DLD1 (cell line): Measurements from ENCODE around the gene SAMD5.

Source experiments
- in situ Hi-C: cut with HindIII; loops from 2 replicates; pipeline ENCODE4 v1.10.0; 2017; ENCODE audit warnings: low sequenced_read_pairs

SAMD5 gene

GRCh38 chr6:147527197-147527596, 18.7 kb downstream of the SAMD5 start:
- in situ Hi-C loops = no loop called here

GRCh38 chr6:147528511-147529145, 20.1 kb downstream of the SAMD5 start:
- in situ Hi-C loops = no loop called here

GRCh38 chr6:147530132-147531060, 21.9 kb downstream of the SAMD5 start:
- in situ Hi-C loops = no loop called here

GRCh38 chr6:147531321-147531720, 22.8 kb downstream of the SAMD5 start:
- in situ Hi-C loops = no loop called here

GRCh38 chr6:147534116-147534860, 25.8 kb downstream of the SAMD5 start:
- in situ Hi-C loops = no loop called here

- in situ Hi-C loops = no loop called here
Observed at GRCh38 chr6:147538821-147539220, 30.3 kb downstream of the SAMD5 start.

GRCh38 chr6:147540075-147540474, 31.6 kb downstream of the SAMD5 start:
- in situ Hi-C loops = loop anchor here (10.0 kb wide), 1 partner anchor 725 kb away; no protein-coding TSS in a partner anchor

GRCh38 chr6:147542436-147542835, 33.9 kb downstream of the SAMD5 start:
- in situ Hi-C loops = loop anchor here (10.0 kb wide), 1 partner anchor 722 kb away; no protein-coding TSS in a partner anchor

- in situ Hi-C loops = loop anchor here (10.0 kb wide), 1 partner anchor 720 kb away; no protein-coding TSS in a partner anchor
Observed at GRCh38 chr6:147544420-147544819, 35.9 kb downstream of the SAMD5 start.

GRCh38 chr6:147546501-147547368, 38.2 kb downstream of the SAMD5 start:
- in situ Hi-C loops = loop anchor here (10.0 kb wide), 1 partner anchor 718 kb away; no protein-coding TSS in a partner anchor

GRCh38 chr6:147547369-147547902, 38.9 kb downstream of the SAMD5 start:
- in situ Hi-C loops = loop anchor here (10.0 kb wide), 1 partner anchor 717 kb away; no protein-coding TSS in a partner anchor

GRCh38 chr6:147548921-147549475, 40.5 kb downstream of the SAMD5 start:
- in situ Hi-C loops = loop anchor here (10.0 kb wide), 1 partner anchor 716 kb away; no protein-coding TSS in a partner anchor

GRCh38 chr6:147549531-147549930, 41.0 kb downstream of the SAMD5 start:
- in situ Hi-C loops = loop anchor here (10.0 kb wide), 1 partner anchor 715 kb away; no protein-coding TSS in a partner anchor

- in situ Hi-C loops = no loop called here
Observed at GRCh38 chr6:147551976-147552375, 43.5 kb downstream of the SAMD5 start.

- in situ Hi-C loops = no loop called here
Observed at GRCh38 chr6:147553099-147553498, 44.6 kb downstream of the SAMD5 start.

- in situ Hi-C loops = no loop called here
Observed at GRCh38 chr6:147554281-147554680, 45.8 kb downstream of the SAMD5 start.

GRCh38 chr6:147559006-147559405, 50.5 kb downstream of the SAMD5 start:
- in situ Hi-C loops = no loop called here

- in situ Hi-C loops = no loop called here
Observed at GRCh38 chr6:147560670-147561069, 52.2 kb downstream of the SAMD5 start.

- in situ Hi-C loops = no loop called here
Observed at GRCh38 chr6:147561726-147562125, 53.2 kb downstream of the SAMD5 start.
